MM.1S (cell line): Measurements from ENCODE around the gene CUBN.

Experiments
- DNase-seq: peaks from one replicate; pipeline ENCODE4 v3.0.0-alpha.2; 2015
- H2AFZ ChIP-seq: fragments of 300-600 bp; sonication (generic); 2 replicates; pipeline ENCODE4 v1.6.0; 2016; ENCODE audit warnings: antibody characterized with exemption, low read length
- H3F3A ChIP-seq: fragments of 300-600 bp; sonication (generic); 2 replicates; pipeline ENCODE4 v1.6.1; 2016; ENCODE audit warnings: mild to moderate bottlenecking, antibody characterized with exemption, low read length, moderate library complexity, mixed read lengths; ENCODE audit not compliant: insufficient read depth
- H3K27ac ChIP-seq: fragments of 300-600 bp; sonication (generic); 2 replicates; pipeline ENCODE4 v1.5.1; 2016; ENCODE audit warnings: mild to moderate bottlenecking, low read length
- H3K27me3 ChIP-seq: fragments of 300-600 bp; sonication (generic); replicated peaks from 2 replicates; pipeline ENCODE4 v1.6.0; 2016; ENCODE audit warnings: low read length; ENCODE audit not compliant: insufficient read depth
- H3K36me3 ChIP-seq: fragments of 300-600 bp; sonication (generic); replicated peaks from 2 replicates; pipeline ENCODE4 v1.6.1; 2016; ENCODE audit warnings: mild to moderate bottlenecking, low read length, mixed read lengths; ENCODE audit not compliant: insufficient read depth
- H3K4me1 ChIP-seq: fragments of 300-600 bp; sonication (generic); 2 replicates; pipeline ENCODE4 v1.6.1; 2016; ENCODE audit warnings: low read length, mixed read lengths
- H3K4me2 ChIP-seq: fragments of 300-600 bp; sonication (generic); 2 replicates; pipeline ENCODE4 v1.6.0; 2016; ENCODE audit warnings: low read depth, low read length
- H3K4me3 ChIP-seq: fragments of 300-600 bp; sonication (generic); 2 replicates; pipeline ENCODE4 v1.5.1; 2016; ENCODE audit warnings: low read length, mixed read lengths
- H3K79me2 ChIP-seq: fragments of 300-600 bp; sonication (generic); 2 replicates; pipeline ENCODE4 v1.6.1; 2016; ENCODE audit warnings: mixed run types, low read length, mixed read lengths
- H3K9ac ChIP-seq: fragments of 300-600 bp; sonication (generic); 2 replicates; pipeline ENCODE4 v1.6.1; 2016; ENCODE audit warnings: low read length, mixed read lengths
- H3K9me2 ChIP-seq: fragments of 300-600 bp; sonication (generic); replicated peaks from 2 replicates; pipeline ENCODE4 v1.6.1; 2016; ENCODE audit warnings: mild to moderate bottlenecking, low read length, mixed read lengths; ENCODE audit not compliant: insufficient read depth
- H3K9me3 ChIP-seq: fragments of 300-600 bp; sonication (generic); replicated peaks from 2 replicates; pipeline ENCODE4 v1.6.1; 2016; ENCODE audit warnings: mild to moderate bottlenecking, low read length, mixed read lengths; ENCODE audit not compliant: insufficient read depth
- H4K20me1 ChIP-seq: fragments of 300-600 bp; sonication (generic); 2 replicates; pipeline ENCODE4 v1.6.1; 2016; ENCODE audit warnings: mild to moderate bottlenecking, low read length, moderate library complexity, mixed read lengths; ENCODE audit not compliant: insufficient read depth
- EZH2 ChIP-seq: fragments of 300-600 bp; sonication (generic); optimal IDR thresholded peaks from 2 replicates; pipeline ENCODE3; 2017; ENCODE audit warnings: low read depth, mild to moderate bottlenecking, antibody characterized with exemption, low read length, mixed read lengths
- EZH2phosphoT487 ChIP-seq: fragments of 300-600 bp; sonication (generic); IDR thresholded peaks from 2 replicates; pipeline ENCODE4 v1.6.1; 2018; ENCODE audit warnings: antibody characterized with exemption, low read length
- TF ChIP-seq, protein P1 (sequence below): fragments of 300-600 bp; sonication (generic); IDR thresholded peaks from 2 replicates; pipeline ENCODE4 v1.5.1; 2016; ENCODE audit warnings: antibody characterized with exemption, low read length, mixed read lengths

The CUBN gene

GRCh38 chr10:16942381-16943078 is 187.1 kb downstream of the CUBN start:
- no peak for TF ChIP-seq EZH2
- TF ChIP-seq EZH2phosphoT487, result no peak
- TF ChIP-seq, protein P1, sequence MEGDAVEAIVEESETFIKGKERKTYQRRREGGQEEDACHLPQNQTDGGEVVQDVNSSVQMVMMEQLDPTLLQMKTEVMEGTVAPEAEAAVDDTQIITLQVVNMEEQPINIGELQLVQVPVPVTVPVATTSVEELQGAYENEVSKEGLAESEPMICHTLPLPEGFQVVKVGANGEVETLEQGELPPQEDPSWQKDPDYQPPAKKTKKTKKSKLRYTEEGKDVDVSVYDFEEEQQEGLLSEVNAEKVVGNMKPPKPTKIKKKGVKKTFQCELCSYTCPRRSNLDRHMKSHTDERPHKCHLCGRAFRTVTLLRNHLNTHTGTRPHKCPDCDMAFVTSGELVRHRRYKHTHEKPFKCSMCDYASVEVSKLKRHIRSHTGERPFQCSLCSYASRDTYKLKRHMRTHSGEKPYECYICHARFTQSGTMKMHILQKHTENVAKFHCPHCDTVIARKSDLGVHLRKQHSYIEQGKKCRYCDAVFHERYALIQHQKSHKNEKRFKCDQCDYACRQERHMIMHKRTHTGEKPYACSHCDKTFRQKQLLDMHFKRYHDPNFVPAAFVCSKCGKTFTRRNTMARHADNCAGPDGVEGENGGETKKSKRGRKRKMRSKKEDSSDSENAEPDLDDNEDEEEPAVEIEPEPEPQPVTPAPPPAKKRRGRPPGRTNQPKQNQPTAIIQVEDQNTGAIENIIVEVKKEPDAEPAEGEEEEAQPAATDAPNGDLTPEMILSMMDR, result no peak
- H3K9me2 ChIP-seq, result no peaks in the 10 kb centered on the region
- H3F3A ChIP-seq, result no peaks in the 10 kb centered on the region
- no peaks in the 10 kb centered on the region for H3K27me3 ChIP-seq
- H3K4me1 ChIP-seq, result no peaks in the 10 kb centered on the region
- no peak for DNase-seq
- H3K4me2 ChIP-seq, result no peak overlapping the region
- no peak overlapping the region for H2AFZ ChIP-seq
- H3K36me3 ChIP-seq, result no peaks in the 10 kb centered on the region
- H3K9ac ChIP-seq, result no peak overlapping the region
- H4K20me1 ChIP-seq, result no peaks in the 10 kb centered on the region
- no peaks in the 10 kb centered on the region for H3K79me2 ChIP-seq
- no peak overlapping the region for H3K4me3 ChIP-seq
- no peaks in the 10 kb centered on the region for H3K9me3 ChIP-seq
- H3K27ac ChIP-seq, result no peak overlapping the region

DNA sequence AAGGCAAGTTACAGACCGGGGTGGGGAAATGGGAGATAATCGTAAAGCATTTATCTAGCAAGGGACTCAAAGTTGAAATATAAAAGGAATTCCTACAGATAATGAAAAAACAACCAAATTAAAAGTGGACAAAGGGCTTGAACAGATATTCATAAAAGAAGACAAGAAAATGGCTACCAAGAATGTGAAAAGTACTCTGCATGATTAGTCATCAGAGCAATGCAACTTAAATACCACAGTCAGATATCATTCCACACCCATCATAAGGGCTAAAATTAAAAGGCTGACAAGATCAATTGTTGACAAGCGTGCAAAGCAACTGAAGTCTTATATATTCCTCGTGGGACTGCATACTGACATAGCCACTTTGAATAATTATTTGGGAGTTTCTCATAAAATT is 187.7 kb downstream of the CUBN start:
- H3K4me1 ChIP-seq, result no peaks in the 10 kb centered on the region
- H3K9ac ChIP-seq, result no peak overlapping the region
- no peaks in the 10 kb centered on the region for H3K36me3 ChIP-seq
- H3K27me3 ChIP-seq, result no peaks in the 10 kb centered on the region
- H3K4me2 ChIP-seq, result no peak overlapping the region
- H3K27ac ChIP-seq, result no peak overlapping the region
- no peaks in the 10 kb centered on the region for H3K79me2 ChIP-seq
- H3K9me3 ChIP-seq, result no peaks in the 10 kb centered on the region
- DNase-seq, result no peak
- no peak overlapping the region for H2AFZ ChIP-seq
- no peaks in the 10 kb centered on the region for H3K9me2 ChIP-seq
- no peak overlapping the region for H3K4me3 ChIP-seq
- H3F3A ChIP-seq, result no peaks in the 10 kb centered on the region
- TF ChIP-seq EZH2 (no peak), EZH2phosphoT487 (no peak)
- TF ChIP-seq, protein P1, result no peak
- no peaks in the 10 kb centered on the region for H4K20me1 ChIP-seq

DNA sequence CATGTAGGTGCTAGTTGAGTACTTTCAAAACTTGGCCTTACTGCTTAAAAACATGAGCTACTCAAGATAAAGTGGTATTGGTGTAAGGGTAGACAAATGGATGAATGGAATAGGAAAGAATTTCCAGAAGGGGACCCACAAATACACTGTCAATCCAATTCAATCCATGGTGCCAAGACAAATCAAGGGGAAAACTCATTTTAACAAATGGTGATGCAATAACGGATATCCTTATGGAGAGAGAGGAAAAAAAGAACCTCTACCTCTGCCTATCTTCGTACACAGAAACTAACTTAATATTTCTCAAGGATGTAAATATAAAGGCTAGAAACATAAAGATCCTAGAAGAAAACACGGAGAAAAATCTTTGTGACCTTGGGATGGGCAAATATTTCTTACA is 188.5 kb downstream of the CUBN start:
- H3K9me2 ChIP-seq, result no peaks in the 10 kb centered on the region
- H3K27ac ChIP-seq, result no peak overlapping the region
- no peaks in the 10 kb centered on the region for H3K4me1 ChIP-seq
- H3K27me3 ChIP-seq, result no peaks in the 10 kb centered on the region
- H3K79me2 ChIP-seq, result no peaks in the 10 kb centered on the region
- no peak overlapping the region for H3K9ac ChIP-seq
- no peak for DNase-seq
- no peaks in the 10 kb centered on the region for H3K9me3 ChIP-seq
- no peaks in the 10 kb centered on the region for H3K36me3 ChIP-seq
- no peak overlapping the region for H2AFZ ChIP-seq
- no peak overlapping the region for H3K4me3 ChIP-seq
- no peak overlapping the region for H3K4me2 ChIP-seq
- no peaks in the 10 kb centered on the region for H3F3A ChIP-seq
- TF ChIP-seq, protein P1, result no peak
- TF ChIP-seq EZH2phosphoT487, result no peak
- no peak for TF ChIP-seq EZH2
- no peaks in the 10 kb centered on the region for H4K20me1 ChIP-seq
